A549 treated with AZD9567 at 1 μM for 4 hours (cell line): ENCODE measurements around the gene COL12A1. TPM values are rescaled to one million over a fixed set of nuclear protein-coding genes. Genes with fewer than 3 reads are reported as not detected.

Source experiments
- total RNA-seq: library from RNA; stranded (reverse); fragments of 200-300 nt; extraction: Qiagen RNA extraction; gene quantifications from 5 replicates; pipeline ENCODE4 v1.2.3, GENCODE V29; 2022; ENCODE audit not compliant: insufficient read depth

COL12A1 gene
- 4.1 to 8.5 TPM (median 5.3 TPM) in 5 replicates for total RNA-seq

DNA sequence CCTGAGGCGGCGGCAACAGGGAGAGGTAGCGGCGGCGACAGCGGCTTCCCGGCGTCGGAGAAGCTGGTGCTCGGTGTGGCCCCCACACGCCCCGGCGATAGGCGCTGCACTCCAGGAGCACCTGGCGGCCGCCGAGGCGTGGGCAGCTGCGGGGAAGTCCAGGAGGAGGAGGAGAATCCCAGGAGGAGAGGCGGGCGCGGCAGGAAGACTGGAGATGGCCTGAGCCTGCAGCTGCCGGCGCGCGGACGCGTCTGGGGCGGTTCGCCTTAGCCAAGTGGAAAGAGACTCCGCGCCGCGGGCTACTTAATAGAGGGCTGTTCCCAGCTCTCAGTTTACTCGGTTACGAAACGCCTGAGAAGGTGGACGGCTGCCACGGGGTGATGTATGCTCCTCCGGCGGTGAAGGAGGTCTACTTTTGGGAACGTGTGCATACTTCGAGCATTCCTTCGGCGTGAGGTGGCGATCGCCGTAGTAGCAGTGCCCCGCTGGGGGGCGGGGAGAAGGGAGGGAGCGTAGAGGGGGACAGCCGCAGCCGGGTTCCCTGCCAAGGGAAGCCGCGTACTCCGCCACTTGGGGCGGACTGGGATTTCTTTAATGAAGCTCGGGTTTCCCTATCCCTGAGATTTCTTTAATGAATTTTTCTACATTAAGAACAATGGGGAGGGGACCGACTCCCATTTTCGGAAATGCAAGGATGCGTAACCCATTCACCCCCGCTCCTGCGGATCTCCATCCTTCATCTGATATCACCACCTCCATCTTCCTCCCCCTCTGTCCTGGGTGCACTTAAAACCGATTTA, at the start of gene COL12A1:
COL12A1 (minus strand) TSS at position 278 of the 800 bp plus-strand sequence. CDS start 3,261 bp downstream, outside the sequence.

DNA sequence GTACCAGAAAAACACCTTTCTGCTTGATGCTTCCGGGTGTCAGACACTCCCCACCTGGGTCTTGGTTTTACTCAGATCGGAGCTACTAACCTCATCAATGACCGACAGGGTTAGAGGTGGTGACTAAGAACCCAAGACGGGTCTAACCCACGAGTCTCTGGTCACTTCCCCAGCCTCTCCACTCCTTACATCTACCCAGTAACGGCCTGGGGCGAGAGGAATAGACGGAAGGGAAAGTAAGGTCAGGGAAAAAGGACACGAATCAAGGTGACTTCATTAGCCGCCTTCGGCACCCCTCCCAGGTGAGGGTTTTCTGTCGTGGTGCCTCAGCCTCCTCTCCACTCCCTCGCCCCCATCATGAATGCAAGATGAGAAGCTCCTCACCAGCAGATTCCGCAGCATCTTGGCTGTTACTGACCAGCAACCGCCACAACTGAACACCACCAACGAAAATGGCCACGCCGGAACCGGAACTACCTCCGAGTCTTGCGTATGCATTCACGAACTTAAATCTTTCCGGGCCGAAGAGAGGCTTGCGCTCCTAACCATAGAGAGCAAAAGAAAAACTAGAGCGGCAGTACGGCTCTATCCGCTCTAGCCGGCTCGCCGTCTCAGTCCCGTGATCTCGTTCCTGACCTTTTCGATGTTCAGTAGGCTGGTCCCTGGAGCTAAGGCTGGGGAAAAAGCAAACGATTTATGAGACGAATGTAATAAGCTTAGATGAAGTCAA, 37.6 kb upstream of the COL12A1 start, which contains the start of gene COX7A2:
COX7A2 (minus strand) TSS at position 469 of the 730 bp plus-strand sequence; CDS start at position 402, 67 bp downstream.

Other genes with a start within 250 kb of the COL12A1 start
- gene COX7A2, start 37.7 kb upstream of the COL12A1 start, total RNA-seq, result 277 to 304 TPM (median 297 TPM) in 5 replicates
- 31.6 to 46.7 TPM (median 43.6 TPM) in 5 replicates for gene TMEM30A, start 78.7 kb upstream of the COL12A1 start, total RNA-seq